Measurements from ENCODE around the gene PLXDC2.

The PLXDC2 gene

DNA sequence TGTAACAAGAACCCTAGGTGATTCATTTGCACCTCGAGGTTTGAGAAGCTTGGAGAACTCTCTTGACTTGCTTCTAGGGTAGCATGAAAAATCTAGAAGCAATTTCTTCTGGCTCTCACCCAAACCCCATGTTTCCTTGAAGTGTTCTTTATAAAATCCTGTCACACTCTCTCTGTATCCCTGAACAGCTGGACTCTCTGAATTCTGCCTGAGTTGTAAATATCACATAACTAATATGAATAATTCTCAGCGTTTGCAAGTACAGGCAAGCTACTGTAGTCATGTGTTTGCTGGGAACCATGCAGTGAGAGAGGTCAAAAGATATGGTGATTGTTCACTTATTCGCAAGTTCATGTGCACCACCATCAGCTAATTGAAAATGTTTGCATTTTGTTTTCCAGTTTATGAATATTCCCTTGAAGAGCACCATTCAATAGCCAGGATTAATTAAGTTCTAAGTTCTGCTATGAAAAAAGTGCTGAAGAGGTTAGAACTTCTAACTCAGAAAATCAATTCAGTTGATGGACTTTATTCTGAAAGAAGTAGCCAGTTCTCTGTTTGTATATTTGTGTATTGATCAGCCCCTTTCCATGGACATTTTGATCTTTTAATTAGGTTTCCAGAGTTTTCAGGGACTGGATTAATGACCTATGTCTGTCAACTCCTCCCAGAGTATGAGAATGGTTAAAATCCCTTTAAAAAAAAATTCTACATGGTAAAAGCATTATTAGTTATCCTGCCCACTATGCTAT, 243.0 kb downstream of the PLXDC2 start:
- TF ChIP-seq CTCF (IDR thresholded peaks at IDR 0.05; ENCODE audit: control insufficient read depth, extremely low read depth, insufficient read depth) = no peak
- H3K4me3 ChIP-seq (ENCODE audit: low read depth, low read length) = no peak overlapping the region
- no peak for DNase-seq (ENCODE audit: low read depth)

DNA sequence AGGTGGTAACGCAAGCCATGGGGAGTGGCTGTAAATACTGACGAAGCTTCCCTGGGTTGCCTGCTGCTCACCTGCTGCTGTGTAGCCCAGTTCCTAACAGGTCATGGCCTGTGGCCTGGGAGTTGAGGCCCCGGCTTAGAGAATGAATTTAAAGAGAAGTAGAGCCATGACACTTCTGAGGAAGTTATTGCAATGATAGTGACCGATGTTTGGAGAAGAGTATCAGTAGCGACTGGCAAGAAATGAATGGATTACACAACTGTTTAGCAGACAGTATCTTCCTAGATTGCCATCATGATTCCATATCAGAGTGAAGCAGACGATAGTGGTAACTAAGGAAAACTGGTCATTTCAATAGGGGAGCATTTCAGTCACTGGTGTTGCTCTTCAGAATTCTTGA, 249.6 kb downstream of the PLXDC2 start:
- no peak overlapping the region for H3K4me3 ChIP-seq (ENCODE audit: low read depth, low read length)
- DNase-seq (ENCODE audit: low read depth) = no peak
- no peak for TF ChIP-seq CTCF (IDR thresholded peaks at IDR 0.05; ENCODE audit: control insufficient read depth, extremely low read depth, insufficient read depth)

DNA sequence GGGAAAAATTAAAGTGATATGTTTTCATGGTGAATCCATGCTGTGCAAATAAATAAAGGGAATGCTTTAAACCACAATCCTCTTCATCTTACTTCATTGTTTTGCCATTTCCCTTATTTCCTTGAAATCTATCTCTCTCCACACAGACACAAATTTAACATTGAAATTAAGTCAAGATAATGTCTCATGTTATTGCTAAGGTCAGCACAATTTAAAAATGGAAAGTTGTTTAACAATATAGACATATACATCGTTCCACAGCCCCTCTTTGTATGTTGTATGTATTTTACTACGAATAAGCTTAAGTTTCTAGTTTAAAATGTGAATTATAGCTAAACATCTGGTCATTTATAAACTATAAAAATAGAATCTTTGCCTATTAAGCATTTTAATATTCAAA, 256.9 kb downstream of the PLXDC2 start:
- no peak overlapping the region for H3K4me3 ChIP-seq (ENCODE audit: low read depth, low read length)
- no peak for TF ChIP-seq CTCF (IDR thresholded peaks at IDR 0.05; ENCODE audit: control insufficient read depth, extremely low read depth, insufficient read depth)
- DNase-seq (ENCODE audit: low read depth) = no peak

GRCh38 chr10:20075713-20076112, 259.5 kb downstream of the PLXDC2 start:
- no peak for DNase-seq (ENCODE audit: low read depth)
- no peak overlapping the region for H3K4me3 ChIP-seq (ENCODE audit: low read depth, low read length)

DNA sequence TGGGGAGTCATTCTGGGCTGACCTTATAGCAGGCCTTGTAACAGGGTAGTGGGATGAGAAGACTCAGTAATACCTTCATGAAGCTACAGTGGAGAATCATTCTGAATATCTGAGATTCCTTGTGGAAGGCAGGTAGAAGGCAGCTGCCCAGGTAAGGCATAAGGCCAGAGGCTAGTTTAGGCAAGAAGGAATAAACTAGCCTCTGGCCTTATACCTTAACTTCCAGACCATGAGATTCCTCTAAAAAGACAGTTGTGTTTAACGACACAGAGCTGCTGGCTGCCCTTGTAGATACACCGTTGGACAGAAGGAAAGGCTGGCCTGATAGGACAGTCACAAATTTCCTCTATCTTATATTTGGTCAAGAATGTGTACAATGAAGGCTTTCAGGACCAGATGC, 268.2 kb downstream of the PLXDC2 start:
- DNase-seq (ENCODE audit: low read depth) = no peak

More at GRCh38 chr10:20075713-20076112, 259.5 kb downstream of the PLXDC2 start:
- TF ChIP-seq CTCF (IDR thresholded peaks at IDR 0.05; ENCODE audit: control insufficient read depth, extremely low read depth, insufficient read depth) = no peak

GRCh38 chr10:20085115-20085514, 268.9 kb downstream of the PLXDC2 start:
- no peak overlapping the region for H3K4me3 ChIP-seq (ENCODE audit: low read depth, low read length)
- DNase-seq (ENCODE audit: low read depth) = no peak
- no peak for TF ChIP-seq CTCF (IDR thresholded peaks at IDR 0.05; ENCODE audit: control insufficient read depth, extremely low read depth, insufficient read depth)

More for the DNA sequence above, 268.2 kb downstream of the PLXDC2 start:
- H3K4me3 ChIP-seq (ENCODE audit: low read depth, low read length) = no peak overlapping the region
- no peak for TF ChIP-seq CTCF (IDR thresholded peaks at IDR 0.05; ENCODE audit: control insufficient read depth, extremely low read depth, insufficient read depth)

DNA sequence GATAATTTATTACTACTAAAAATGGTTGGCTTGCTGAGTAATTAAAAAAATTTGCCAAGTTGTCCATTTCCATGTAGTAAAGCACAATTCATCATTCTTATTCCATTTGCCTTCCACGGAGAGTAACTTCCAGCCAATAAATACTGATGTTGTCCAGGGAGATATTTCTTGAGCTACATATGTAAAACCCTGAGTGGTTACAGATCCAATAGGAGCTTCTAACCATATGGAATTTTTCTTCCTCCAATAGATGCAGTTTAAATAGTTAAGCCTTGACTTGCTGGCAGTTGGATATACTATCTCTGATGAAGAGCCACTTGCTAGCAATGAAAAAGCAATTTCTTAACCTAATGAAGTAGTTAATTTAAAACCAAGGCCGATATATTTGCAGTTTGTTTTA, 271.1 kb downstream of the PLXDC2 start:
- H3K4me3 ChIP-seq (ENCODE audit: low read depth, low read length) = no peak overlapping the region
- DNase-seq (ENCODE audit: low read depth) = no peak
- no peak for TF ChIP-seq CTCF (IDR thresholded peaks at IDR 0.05; ENCODE audit: control insufficient read depth, extremely low read depth, insufficient read depth)
